ENCODE results near the gene C1orf167.

Gene C1orf167

DNA sequence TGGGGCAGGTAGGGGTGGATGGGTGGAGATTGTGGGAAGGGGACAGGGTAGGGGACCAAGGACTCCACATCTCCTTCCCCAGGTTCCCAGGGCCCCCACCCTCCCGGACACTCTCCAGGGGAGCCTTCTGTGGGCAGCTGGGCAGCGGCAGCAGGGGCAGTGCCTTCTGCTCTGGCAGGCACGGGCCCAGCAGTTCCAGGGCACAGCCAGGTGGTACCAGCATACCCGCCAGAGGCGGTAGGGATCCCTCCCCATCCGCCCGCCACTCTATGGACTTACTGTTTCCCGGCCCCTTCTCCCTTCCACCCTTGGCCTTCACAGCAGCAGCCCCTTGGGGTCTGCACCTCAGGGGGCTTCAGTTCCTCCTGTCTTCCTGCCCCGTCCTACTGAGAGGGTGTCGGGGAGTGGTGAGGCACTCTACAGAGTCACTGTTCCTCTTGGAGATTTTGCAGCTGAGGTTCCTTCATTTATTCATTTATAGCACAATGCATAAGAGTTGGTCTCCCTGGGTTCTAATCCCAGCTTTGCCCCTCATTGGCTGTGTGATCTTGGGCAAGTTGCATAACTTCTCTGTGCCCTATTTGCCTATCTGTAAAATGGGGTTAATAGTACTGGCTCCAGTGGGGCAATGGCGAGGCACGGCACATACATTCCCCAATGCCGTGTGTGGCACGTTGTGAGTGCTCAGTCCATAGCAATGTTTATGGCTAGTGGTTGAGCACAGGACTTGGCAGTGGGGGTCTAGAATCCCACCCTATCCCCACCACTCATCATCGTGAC lies 17.0 kb downstream of the C1orf167 start:
- no peak for TF ChIP-seq CTCF (conservative IDR thresholded peaks at IDR 0.05; ENCODE audit: low read depth, low read length)

DNA sequence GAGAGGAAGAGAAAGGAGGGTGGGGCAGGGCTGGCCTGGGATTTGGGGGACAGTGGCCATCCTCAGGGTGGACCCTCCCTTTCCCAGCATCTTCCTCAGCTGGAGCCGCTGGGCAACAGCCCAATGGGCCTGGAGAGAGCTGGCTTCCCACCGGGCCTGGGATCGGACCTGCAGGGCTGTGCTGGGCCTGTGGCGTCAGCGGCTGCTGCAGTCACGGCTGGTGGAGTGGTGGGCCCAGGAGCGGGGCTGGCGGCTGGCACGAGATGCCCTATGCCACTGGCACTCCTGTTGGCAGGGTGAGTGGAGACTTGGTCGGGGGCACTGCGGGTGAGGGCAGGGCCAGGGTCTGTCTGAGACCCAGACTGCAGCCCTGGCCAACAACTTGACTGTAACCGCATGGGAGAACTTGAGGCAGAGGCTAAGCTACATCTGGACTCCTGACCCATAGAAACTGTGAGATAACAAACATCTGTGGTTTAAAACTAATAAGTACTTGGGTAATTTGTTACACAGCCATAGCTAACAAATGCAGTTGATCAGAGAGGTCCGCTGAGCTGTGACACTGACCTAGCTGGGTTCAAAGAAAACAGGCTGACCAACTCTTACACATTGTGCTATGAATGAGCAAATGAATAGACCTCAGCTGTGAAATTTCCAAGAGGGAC lies 17.9 kb downstream of the C1orf167 start:
- H3K4me3 ChIP-seq (ENCODE audit: low read depth, low read length): no peak overlapping the region
- no peak for TF ChIP-seq CTCF (conservative IDR thresholded peaks at IDR 0.05; ENCODE audit: low read depth, low read length)
- no peak for DNase-seq (ENCODE audit: low read depth)

More for the DNA sequence above, 17.0 kb downstream of the C1orf167 start:
- no peak overlapping the region for H3K4me3 ChIP-seq (ENCODE audit: low read depth, low read length)
- no peak for DNase-seq (ENCODE audit: low read depth)

- TF ChIP-seq CTCF (conservative IDR thresholded peaks at IDR 0.05; ENCODE audit: low read depth, low read length): no peak
- no peak overlapping the region for H3K4me3 ChIP-seq (ENCODE audit: low read depth, low read length)
- DNase-seq (ENCODE audit: low read depth): no peak
Observed at GRCh38 chr1:11780380-11781147, 18.6 kb downstream of the C1orf167 start.

DNA sequence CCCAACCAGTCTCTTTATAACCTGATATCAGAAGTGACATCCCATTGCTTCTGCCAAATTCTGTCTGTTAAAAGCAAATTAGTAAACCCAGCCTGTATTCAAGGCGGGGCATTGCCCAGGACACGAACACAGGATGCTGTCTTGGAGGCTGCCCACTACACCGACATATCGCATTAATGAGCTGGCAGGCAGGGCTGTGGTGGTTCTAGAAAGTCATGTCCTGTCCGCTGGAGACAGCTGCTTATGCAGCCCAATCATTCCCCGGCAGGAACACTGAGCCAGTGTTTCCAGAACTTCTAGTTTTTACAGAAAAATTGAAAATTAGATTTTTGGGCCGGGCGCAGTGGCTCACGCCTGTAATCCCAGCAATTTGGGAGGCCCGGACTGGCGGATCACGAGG lies 19.3 kb downstream of the C1orf167 start:
- DNase-seq (ENCODE audit: low read depth): no peak
- H3K4me3 ChIP-seq (ENCODE audit: low read depth, low read length): no peak overlapping the region
- no peak for TF ChIP-seq CTCF (conservative IDR thresholded peaks at IDR 0.05; ENCODE audit: low read depth, low read length)

DNA sequence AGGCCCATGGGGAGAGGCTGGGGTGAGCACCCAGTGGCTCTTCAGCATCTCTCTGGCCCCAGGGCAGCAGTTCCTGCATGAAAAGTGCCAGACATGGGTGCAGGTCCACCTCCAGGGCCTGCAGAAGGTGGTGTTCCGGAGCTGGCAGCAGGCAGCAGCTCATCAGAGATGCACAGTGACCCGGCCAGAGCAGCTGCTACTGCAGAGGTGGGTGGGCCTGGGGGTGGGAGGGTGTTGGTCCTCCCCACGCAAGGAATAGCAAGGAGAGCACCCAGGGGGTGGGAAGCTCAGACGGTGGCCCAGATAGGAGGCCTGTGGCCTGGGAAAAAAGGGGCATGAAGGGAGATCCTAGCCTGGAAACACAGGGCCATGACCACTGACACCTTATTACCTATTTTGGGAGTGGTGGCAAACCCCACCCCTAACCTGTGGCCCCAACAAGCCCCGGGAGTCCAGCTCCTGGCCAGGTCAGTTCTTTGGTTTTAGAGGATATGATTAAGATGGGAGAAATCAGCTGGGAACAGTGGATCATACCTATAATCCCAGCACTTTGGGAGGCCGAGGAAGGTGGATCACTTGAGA lies 20.2 kb downstream of the C1orf167 start:
- no peak overlapping the region for H3K4me3 ChIP-seq (ENCODE audit: low read depth, low read length)
- no peak for TF ChIP-seq CTCF (conservative IDR thresholded peaks at IDR 0.05; ENCODE audit: low read depth, low read length)

DNA sequence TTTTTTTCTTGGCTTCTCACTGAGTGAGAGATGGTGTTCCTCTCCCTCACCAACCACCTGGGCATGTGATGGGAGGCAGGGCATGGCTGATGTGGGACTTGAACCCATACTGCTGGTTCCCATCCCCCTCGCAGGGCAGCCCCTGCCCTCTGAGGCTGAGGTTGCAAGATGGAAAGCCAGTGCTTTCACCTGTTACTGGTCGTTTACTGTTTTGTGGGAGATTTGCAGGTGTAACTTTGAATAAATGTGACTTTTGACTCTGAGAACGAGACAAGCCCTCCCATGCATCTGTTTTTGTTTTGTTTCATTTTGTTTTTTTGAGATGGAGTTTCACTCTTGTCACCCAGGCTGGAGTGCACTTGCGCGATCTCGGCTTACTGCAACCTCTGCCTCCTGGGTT lies 21.6 kb downstream of the C1orf167 start:
- no peak overlapping the region for H3K4me3 ChIP-seq (ENCODE audit: low read depth, low read length)
- DNase-seq (ENCODE audit: low read depth): no peak
- TF ChIP-seq CTCF (conservative IDR thresholded peaks at IDR 0.05; ENCODE audit: low read depth, low read length): no peak

More for the DNA sequence above, 20.2 kb downstream of the C1orf167 start:
- no peak for DNase-seq (ENCODE audit: low read depth)
